PC-9 (cell line): ENCODE measurements around the gene TCP11.

Experiments
- EZH2 ChIP-seq: fragments of 200-600 bp; sonication (generic); IDR thresholded peaks from 2 replicates; pipeline ENCODE4 v1.8.0; 2017; ENCODE audit warnings: antibody characterized with exemption, low read depth
- TF ChIP-seq, protein P1 (sequence below): fragments of 200-600 bp; sonication (generic); conservative IDR thresholded peaks from 2 replicates; pipeline ENCODE4 v1.6.1; 2017; ENCODE audit warnings: mixed run types, antibody characterized with exemption, mild to moderate bottlenecking, moderate library complexity

DNA sequence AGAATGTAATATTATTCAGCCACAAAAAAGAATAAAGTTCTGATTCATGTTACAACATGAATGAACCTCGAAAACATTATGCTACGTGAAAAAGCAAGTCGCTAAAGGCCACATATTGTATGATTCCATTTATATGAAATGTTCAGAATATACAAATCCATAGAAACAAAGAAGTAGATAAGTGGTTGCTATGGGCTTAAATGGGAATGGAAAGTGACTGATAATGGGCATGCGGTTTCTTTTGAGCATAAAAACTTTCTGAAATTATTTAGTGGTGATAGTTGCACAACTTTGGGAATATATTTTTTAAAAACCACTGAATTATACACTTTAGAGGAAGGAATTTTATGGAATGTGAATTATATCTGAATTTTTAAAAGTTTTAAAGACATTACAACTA, 33.4 kb upstream of the TCP11 start:
- TF ChIP-seq, protein P1, sequence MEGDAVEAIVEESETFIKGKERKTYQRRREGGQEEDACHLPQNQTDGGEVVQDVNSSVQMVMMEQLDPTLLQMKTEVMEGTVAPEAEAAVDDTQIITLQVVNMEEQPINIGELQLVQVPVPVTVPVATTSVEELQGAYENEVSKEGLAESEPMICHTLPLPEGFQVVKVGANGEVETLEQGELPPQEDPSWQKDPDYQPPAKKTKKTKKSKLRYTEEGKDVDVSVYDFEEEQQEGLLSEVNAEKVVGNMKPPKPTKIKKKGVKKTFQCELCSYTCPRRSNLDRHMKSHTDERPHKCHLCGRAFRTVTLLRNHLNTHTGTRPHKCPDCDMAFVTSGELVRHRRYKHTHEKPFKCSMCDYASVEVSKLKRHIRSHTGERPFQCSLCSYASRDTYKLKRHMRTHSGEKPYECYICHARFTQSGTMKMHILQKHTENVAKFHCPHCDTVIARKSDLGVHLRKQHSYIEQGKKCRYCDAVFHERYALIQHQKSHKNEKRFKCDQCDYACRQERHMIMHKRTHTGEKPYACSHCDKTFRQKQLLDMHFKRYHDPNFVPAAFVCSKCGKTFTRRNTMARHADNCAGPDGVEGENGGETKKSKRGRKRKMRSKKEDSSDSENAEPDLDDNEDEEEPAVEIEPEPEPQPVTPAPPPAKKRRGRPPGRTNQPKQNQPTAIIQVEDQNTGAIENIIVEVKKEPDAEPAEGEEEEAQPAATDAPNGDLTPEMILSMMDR = no peak
- no peak for TF ChIP-seq EZH2
